K562 (cell line): ENCODE results near the gene LRRC74B. TPM values are rescaled to one million over a fixed set of nuclear protein-coding genes. Genes with fewer than 3 reads are reported as not detected.

Experiments used
- ADNP ChIP-seq: fragments of 200-800 bp; sonication (Bioruptor generic); IDR thresholded peaks from 2 replicates; pipeline ENCODE4 v1.6.1; 2016; ENCODE audit warnings: missing genetic modification characterization, missing compliant biosample characterization
- BCOR ChIP-seq: fragments of 450-650 bp; IDR thresholded peaks from 2 replicates; pipeline ENCODE4 v1.6.1; 2016
- BHLHE40 ChIP-seq: IDR thresholded peaks from 2 replicates; pipeline ENCODE4 v1.6.1; 2011; ENCODE audit warnings: low read length, improper control_type of control experiment
- BRF1 ChIP-seq: IDR thresholded peaks from 3 replicates; pipeline ENCODE4 v1.6.1; 2011; ENCODE audit warnings: borderline replicate concordance, mild to moderate bottlenecking; ENCODE audit not compliant: insufficient read length; ENCODE audit errors: extremely low read depth
- CEBPG ChIP-seq, 3 experiments: fragments of 200-800 bp in 1 of 3; sonication (Bioruptor generic) in 1 of 3; sonication (generic) in 1 of 3; formaldehyde crosslinking in 1 of 3; IDR thresholded peaks in 2 of 3; conservative IDR thresholded peaks in 1 of 3; 2 replicates each; pipeline versions ENCODE4 v1.6.1 to v1.8.0; 2016 to 2022; ENCODE audit warnings: missing compliant biosample characterization in 2 of 3, missing genetic modification characterization in 2 of 3, mild to moderate bottlenecking in 1 of 3, missing genetic modification reagents in 1 of 3
- CREM ChIP-seq: IDR thresholded peaks from 2 replicates; pipeline ENCODE4 v1.6.1; 2014; ENCODE audit warnings: antibody characterized with exemption, low read depth
- HNRNPUL1 ChIP-seq: fragments of 200-400 bp; formaldehyde crosslinking; IDR thresholded peaks from 2 replicates; pipeline ENCODE4 v1.6.1; 2017; ENCODE audit warnings: low read length
- IFI16 ChIP-seq: fragments of 250-450 bp; sonication (Bioruptor Pico); IDR thresholded peaks from 2 replicates; pipeline ENCODE4 v2.1.2; 2022; ENCODE audit warnings: mild to moderate bottlenecking, inconsistent platforms
- KLF13 ChIP-seq: fragments of 450-650 bp; IDR thresholded peaks from 2 replicates; pipeline ENCODE4 v1.6.1; 2016; ENCODE audit warnings: missing genetic modification characterization, low read depth, mild to moderate bottlenecking, missing compliant biosample characterization, moderate library complexity, borderline replicate concordance
- MAFF ChIP-seq: IDR thresholded peaks from 2 replicates; pipeline ENCODE4 v1.6.1; 2012; ENCODE audit warnings: low read length, improper control_type of control experiment
- MAX ChIP-seq: sonication (generic); formaldehyde crosslinking; IDR thresholded peaks from 2 replicates; pipeline ENCODE4 v1.9.0; 2022; ENCODE audit warnings: mild to moderate bottlenecking, missing genetic modification reagents
- NCOA1 ChIP-seq: fragments of 450-650 bp; IDR thresholded peaks from 2 replicates; pipeline ENCODE4 v1.6.1; 2016; ENCODE audit warnings: low read depth
- NFATC3 ChIP-seq: fragments of 450-650 bp; IDR thresholded peaks from 2 replicates; pipeline ENCODE4 v1.6.1; 2017; ENCODE audit warnings: mild to moderate bottlenecking
- PKNOX1 ChIP-seq: fragments of 450-650 bp; IDR thresholded peaks from 2 replicates; pipeline ENCODE4 v1.6.1; 2016
- POLR2AphosphoS5 ChIP-seq: IDR thresholded peaks from 2 replicates; pipeline ENCODE4 v1.6.1; 2011; ENCODE audit warnings: mild to moderate bottlenecking, low read depth, low read length, moderate library complexity; ENCODE audit not compliant: control insufficient read depth, insufficient read depth
- SIN3A ChIP-seq, 2 experiments: fragments of 150-350 bp in 1 of 2; IDR thresholded peaks; 2 replicates each; pipeline ENCODE4 v1.6.1; 2011 to 2016; ENCODE audit warnings: borderline replicate concordance in 2 of 2, low read depth in 2 of 2, low read length in 2 of 2, mild to moderate bottlenecking in 2 of 2, moderate library complexity in 2 of 2; ENCODE audit not compliant: control insufficient read depth in 1 of 2
- TAF15 ChIP-seq: fragments of 200-400 bp; formaldehyde crosslinking; IDR thresholded peaks from 2 replicates; pipeline ENCODE4 v1.6.1; 2017; ENCODE audit warnings: mild to moderate bottlenecking, low read depth, low read length, moderate library complexity
- TBP ChIP-seq: optimal IDR thresholded peaks from 2 replicates; pipeline ENCODE3; 2011; ENCODE audit warnings: low read depth, low read length, improper control_type of control experiment
- TCF3 ChIP-seq: sonication (generic); formaldehyde crosslinking; IDR thresholded peaks from 2 replicates; pipeline ENCODE4 v1.4.0; 2020; ENCODE audit warnings: mild to moderate bottlenecking, missing genetic modification reagents
- USF2 ChIP-seq: sonication (generic); formaldehyde crosslinking; IDR thresholded peaks from 2 replicates; pipeline ENCODE4 v1.5.0; 2020; ENCODE audit warnings: missing genetic modification reagents
- ZC3H4 ChIP-seq: sonication (generic); formaldehyde crosslinking; IDR thresholded peaks from 2 replicates; pipeline ENCODE4 v1.9.0; 2021; ENCODE audit warnings: missing genetic modification reagents, borderline replicate concordance
- ZEB2 ChIP-seq: fragments of 450-650 bp; IDR thresholded peaks from 2 replicates; pipeline ENCODE4 v1.6.1; 2016
- ZFX ChIP-seq: sonication (generic); formaldehyde crosslinking; IDR thresholded peaks from 2 replicates; pipeline ENCODE4 v1.8.0; 2022; ENCODE audit warnings: mild to moderate bottlenecking, missing genetic modification reagents, moderate library complexity
- ZNF431 ChIP-seq: sonication (generic); formaldehyde crosslinking; IDR thresholded peaks from 2 replicates; pipeline ENCODE4 v1.8.0; 2022; ENCODE audit warnings: mild to moderate bottlenecking, missing genetic modification reagents
- ZNF707 ChIP-seq: fragments of 250-450 bp; sonication (Bioruptor Pico); conservative IDR thresholded peaks from 2 replicates; pipeline ENCODE4 v1.8.0; 2022; ENCODE audit warnings: inconsistent platforms, mild to moderate bottlenecking, moderate library complexity
- polyA plus RNA-seq, 8 experiments: library from polyadenylated mRNA; depleted of rRNA in 4 of 8; stranded (reverse) in 5 of 8; unstranded in 3 of 8; fragments of >200 nt; fragmentation: Nextera tagmentation in 2 of 8; fragmentation: Illumina TruSeq in 1 of 8; extraction: Ambion mirVana in 2 of 8; extraction: Trizol in 1 of 8; gene quantifications; 2 replicates each; pipeline versions ENCODE4 v1.2.1 to v1.2.3, GENCODE V29; 2011 to 2014; ENCODE audit warnings: inconsistent platforms in 1 of 8, missing spikeins in 1 of 8
- total RNA-seq, 7 experiments: library from RNA; depleted of rRNA in 6 of 7; stranded (reverse); fragments of >200 nt in 6 of 7; fragmentation: Illumina TruSeq in 2 of 7; extraction: Trizol in 2 of 7; gene quantifications; 2 replicates each; pipeline versions ENCODE4 v1.2.1 to v1.2.3, GENCODE V29; 2011 to 2021; ENCODE audit warnings: low replicate concordance in 1 of 7
- TF ChIP-seq, protein P1 (sequence below): fragments of 250-450 bp; sonication (Bioruptor Pico); IDR thresholded peaks from 2 replicates; pipeline ENCODE4 v1.8.0; 2022; ENCODE audit warnings: moderate library complexity, mild to moderate bottlenecking, inconsistent platforms

LRRC74B gene
- total and polyA plus RNA-seq, 9 of the 15 experiments (the other 6 are each of a cell fraction or from before 2014, with no cell fraction given): not detected

DNA sequence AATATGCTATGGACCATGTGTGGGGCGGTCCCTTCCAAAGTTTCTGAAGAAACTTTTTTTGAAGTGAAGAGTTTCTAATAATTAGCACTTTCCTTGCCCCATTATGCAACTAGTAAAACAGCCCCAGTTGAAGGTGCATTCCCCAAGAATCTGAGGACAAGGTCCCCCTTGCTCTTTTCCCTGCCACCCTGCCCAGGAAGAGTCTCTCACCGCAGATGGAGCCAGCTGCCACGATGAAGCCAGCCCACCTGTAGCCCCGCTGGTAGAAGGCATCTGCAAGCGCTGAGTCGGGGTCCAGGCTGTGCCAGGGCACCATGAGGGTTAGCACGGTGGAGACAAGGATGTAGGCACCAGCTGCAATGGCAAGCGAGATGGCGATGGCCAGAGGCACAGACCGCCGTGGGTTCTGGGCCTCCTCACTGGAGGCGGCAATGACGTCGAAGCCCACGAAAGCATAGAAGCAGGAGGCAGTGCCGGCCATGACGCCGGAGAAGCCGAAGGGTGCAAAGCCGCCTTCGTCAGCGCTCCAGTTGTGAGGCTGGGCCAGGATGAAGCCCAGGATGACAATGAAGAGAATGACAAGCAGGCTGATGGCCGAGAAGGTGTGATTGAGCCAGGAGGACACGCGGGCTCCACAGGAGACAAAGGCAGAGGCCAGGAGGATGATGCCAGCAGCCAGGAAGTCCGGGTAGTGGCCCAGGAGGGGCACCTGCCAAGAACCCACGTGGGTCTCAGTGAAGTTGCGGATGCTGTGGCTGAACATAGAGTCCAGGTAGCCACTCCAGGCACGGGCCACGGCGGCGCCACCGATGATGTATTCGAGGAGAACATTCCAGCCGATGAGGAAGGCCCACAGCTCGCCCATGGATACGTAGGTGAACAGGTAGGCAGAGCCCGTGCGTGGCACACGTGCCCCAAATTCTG is 14.9 kb upstream of the LRRC74B start (continued):
- TF ChIP-seq, protein P1, sequence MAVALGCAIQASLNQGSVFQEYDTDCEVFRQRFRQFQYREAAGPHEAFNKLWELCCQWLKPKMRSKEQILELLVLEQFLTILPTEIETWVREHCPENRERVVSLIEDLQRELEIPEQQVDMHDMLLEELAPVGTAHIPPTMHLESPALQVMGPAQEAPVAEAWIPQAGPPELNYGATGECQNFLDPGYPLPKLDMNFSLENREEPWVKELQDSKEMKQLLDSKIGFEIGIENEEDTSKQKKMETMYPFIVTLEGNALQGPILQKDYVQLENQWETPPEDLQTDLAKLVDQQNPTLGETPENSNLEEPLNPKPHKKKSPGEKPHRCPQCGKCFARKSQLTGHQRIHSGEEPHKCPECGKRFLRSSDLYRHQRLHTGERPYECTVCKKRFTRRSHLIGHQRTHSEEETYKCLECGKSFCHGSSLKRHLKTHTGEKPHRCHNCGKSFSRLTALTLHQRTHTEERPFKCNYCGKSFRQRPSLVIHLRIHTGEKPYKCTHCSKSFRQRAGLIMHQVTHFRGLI (CRISPR knock-in tag): no peak
- TF ChIP-seq IFI16 (no peak), MAX (CRISPR knock-in tag) (no peak; the same call in 1 of the 2 replicates), ADNP (tag) (no peak), NCOA1 (no peak), SIN3A (IDR thresholded peaks at IDR 0.05; ENCODE audit: borderline replicate concordance in 2 of 2, control insufficient read depth in 1 of 2, low read depth in 2 of 2, low read length in 2 of 2) (no peak), BCOR (no peak), ZFX (CRISPR knock-in tag) (no peak), ZEB2 (no peak), ZNF431 (CRISPR knock-in tag) (no peak), TBP (no peak), USF2 (CRISPR knock-in tag) (peak; percentile 16; the same call in 1 of the 2 replicates), CEBPG (CRISPR knock-in tag; IDR thresholded peaks at IDR 0.05) (no peak), CEBPG (tag; conservative IDR thresholded peaks at IDR 0.05 in 1 of 2, IDR thresholded peaks at IDR 0.05 in 1 of 2) (no peak), BHLHE40 (no peak), ZC3H4 (0 out of 2 replicates have a peak, but pooled peaks have one; percentile 77), NFATC3 (no peak), POLR2AphosphoS5 (no peak), BRF1 (no peak), ZNF707 (CRISPR knock-in tag) (no peak), TAF15 (0 out of 2 replicates have a peak, but pooled peaks have one; percentile 47), MAFF (no peak), TCF3 (CRISPR knock-in tag) (no peak), HNRNPUL1 (no peak), PKNOX1 (no peak), CREM (0 out of 2 replicates have a peak, but pooled peaks have one; percentile 34), KLF13 (tag) (no peak)
